AG09319 (cell line): ENCODE data around the gene CXCL6.

ENCODE experiments used
- DNase-seq: peaks from one replicate; pipeline ENCODE4 v3.0.0-alpha.2; 2010; ENCODE audit warnings: low read depth; ENCODE audit errors: extremely low read depth
- TF ChIP-seq, protein P1 (sequence below): IDR thresholded peaks from 2 replicates; pipeline ENCODE4 v1.5.1; 2011; ENCODE audit warnings: low read depth, mild to moderate bottlenecking, inconsistent platforms, low read length, moderate library complexity

The CXCL6 gene

DNA sequence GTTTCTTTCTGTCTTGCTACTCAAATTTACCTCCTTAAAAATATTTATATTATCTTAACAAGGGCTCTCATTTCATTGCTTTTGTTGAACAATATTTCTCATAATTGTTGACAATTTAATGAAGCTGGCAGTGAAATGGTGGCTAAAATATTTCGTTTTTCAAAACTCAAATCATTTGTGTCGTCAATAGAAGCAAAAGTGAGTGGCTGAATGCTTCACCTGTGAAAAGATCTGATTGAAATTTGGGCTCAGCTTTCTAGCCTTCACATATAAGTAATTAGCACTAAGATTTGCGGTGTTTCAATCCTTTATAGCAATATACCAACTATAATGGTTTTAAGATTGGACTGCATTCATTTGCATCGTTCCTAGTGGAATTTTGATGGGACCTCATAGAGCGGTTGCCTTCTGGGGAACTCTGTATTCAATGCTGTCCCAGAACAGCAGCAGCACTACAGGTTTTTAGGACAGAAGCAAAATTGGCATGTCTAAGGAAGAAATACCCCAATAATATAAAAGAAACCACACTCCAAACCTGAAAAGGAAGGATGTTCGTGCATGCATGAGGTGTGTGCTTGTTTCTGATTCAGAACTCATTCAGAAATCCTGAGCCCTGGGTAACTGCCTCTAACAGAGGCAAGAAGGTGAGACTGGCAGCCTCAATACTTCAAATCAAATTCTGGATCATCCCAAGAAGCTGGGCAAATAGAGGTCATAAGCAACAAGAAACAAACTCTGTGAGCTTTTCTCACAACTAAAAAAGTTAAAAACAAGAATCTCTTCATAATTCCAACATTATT, 35.2 kb downstream of the CXCL6 start:
- TF ChIP-seq, protein P1, sequence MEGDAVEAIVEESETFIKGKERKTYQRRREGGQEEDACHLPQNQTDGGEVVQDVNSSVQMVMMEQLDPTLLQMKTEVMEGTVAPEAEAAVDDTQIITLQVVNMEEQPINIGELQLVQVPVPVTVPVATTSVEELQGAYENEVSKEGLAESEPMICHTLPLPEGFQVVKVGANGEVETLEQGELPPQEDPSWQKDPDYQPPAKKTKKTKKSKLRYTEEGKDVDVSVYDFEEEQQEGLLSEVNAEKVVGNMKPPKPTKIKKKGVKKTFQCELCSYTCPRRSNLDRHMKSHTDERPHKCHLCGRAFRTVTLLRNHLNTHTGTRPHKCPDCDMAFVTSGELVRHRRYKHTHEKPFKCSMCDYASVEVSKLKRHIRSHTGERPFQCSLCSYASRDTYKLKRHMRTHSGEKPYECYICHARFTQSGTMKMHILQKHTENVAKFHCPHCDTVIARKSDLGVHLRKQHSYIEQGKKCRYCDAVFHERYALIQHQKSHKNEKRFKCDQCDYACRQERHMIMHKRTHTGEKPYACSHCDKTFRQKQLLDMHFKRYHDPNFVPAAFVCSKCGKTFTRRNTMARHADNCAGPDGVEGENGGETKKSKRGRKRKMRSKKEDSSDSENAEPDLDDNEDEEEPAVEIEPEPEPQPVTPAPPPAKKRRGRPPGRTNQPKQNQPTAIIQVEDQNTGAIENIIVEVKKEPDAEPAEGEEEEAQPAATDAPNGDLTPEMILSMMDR, result no peak
- no peak for DNase-seq

DNA sequence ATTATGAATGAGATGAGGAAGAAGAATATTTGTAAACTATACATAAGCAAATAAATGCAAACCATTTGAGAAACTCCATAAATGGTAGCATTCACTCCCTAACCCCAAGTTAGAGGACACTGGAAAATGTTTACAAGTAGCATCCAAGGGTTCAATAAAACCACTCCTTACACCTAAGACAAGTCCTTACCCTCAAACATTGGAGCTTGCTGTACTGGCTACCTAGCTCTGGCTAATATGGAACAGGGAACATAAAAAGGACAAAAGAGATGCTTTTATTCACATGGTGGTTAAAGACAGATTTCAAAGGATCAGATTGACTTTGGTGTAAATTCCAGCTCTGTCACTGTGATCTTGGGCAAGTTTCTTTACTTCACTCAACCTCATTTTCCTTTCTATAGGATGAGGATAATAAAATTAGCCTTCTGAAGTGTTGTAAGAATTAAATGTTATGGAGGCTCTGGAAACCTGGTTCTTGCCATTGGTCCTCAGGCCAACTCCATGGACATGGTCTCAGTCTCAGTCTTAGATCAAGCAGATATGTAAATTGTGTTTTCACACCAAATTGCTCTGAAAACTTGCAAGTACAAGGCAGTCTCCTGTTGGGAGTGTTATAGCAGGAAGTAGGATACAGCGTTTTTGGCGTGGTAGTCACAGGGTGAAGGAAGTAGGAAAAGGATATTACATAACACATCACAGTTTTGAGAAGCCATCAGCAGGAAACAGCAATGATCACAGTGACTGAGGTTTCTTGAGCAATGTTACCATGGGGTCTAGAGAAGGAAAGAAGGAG, 36.0 kb downstream of the CXCL6 start:
- TF ChIP-seq, protein P1, result no peak
- no peak for DNase-seq

DNA sequence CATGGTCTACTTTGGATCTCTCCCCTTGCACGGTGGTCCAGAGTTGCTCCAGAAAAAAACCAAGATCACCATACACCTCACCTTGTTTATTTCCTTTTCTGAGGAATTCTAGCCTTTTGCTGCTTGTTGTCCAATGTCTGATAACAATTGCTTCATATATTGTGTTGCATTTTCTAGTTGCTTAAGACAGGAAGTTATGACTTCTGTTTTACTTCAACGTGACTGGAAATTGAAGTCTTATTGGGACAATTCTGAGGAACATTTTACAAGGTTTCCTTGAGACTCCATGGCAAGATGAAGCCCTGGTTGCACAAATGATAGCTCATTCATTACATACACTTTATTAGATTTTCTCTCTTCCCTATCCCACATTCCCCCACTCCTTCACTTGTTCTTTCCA, 37.9 kb downstream of the CXCL6 start:
- TF ChIP-seq, protein P1, result no peak
- DNase-seq, result no peak

DNA sequence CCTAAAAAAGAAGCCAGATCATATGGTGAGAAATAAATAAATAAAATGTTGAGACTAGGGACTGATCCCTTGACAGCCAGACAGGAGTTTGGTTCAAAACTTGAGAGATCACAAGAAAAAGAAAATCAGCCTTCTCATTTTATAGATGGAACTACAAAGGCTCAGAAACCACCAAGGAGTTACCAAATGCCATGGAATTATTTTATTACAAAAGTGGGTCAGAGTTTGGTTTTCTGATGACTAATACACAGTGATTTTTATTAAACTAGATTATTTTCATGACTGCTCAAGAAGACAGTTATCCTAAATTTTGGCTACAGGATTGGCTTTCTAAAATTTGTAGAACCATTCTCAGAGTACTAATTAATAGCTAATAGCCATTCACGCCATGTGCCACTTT, 38.9 kb downstream of the CXCL6 start:
- DNase-seq, result no peak
- TF ChIP-seq, protein P1, result no peak

DNA sequence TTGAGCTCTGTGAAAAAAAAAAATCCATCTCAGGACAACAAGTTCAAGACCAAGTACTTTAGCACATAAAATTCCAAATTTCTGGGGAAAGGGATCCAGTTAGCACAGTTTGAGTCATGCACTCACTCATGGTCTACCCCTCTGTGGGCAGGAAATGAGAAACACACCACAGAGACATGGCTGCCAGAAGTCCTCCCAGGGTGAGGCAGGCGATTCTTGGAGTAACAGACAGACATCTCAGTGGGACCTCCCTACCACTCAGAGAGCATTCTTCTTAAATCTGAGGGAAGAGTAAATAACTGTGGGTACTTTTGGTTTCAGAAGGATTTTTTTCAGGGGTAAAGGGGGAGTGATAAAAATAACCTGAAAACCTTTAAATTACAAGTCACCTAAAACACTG, 46.8 kb downstream of the CXCL6 start:
- no peak for DNase-seq
- TF ChIP-seq, protein P1, result no peak

DNA sequence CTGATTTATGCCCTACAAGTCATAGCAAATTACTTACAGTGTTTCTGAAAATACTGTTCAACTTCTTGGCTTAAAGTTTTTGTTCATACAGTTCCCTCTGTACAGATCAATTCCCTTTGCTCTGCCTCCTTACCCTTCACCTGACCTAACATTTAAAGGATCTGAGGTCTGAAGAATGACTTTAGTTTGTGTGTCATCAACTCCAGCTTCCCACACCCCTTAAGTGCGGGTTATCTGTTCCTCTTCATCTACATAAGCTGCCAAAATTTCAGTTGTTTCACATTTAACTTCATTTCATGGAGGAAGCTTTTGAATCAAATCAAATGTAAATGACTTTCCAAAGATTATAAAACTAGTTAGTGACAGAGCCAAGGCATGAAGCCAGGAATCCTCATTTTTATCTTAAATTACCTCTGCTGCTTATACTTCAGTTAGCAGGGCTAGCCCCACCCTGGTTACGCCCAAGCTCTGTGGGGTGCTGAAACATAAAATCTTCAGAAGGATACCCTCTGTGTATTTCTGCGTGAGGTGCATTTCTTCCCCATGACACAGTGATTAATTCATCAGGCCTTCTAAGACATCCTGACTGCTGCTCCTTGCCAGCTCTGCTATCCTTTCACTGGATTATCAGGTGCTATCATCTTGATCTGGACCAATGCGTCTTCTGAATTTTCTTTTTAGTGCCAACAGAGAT, 49.2 kb downstream of the CXCL6 start:
- TF ChIP-seq, protein P1, result no peak
- no peak for DNase-seq
